Naive thymus-derived CD4-positive, alpha-beta T cell (primary cell): ENCODE results near the gene NDUFAF2. TPM values are rescaled to one million over a fixed set of nuclear protein-coding genes. Genes with fewer than 3 reads are reported as not detected.
A peak's percentile ranks its signal among the peaks of the same experiment; 100 is the strongest.

Source experiments
- ATAC-seq: fragments of 150-1000 bp; cut with Tn5 transposase; 2 replicates; pipeline ENCODE4 v1.10.0; 2021; ENCODE audit warnings: mild to moderate bottlenecking, moderate library complexity
- CTCF ChIA-PET: fragments of 350-600 bp; sonication (Branson Sonifier 250); formaldehyde crosslinking; loops from one replicate; lab custom pipeline; 2021; ENCODE audit warnings: antibody characterized with exemption; lab: Charles Lee
- POLR2A ChIA-PET: fragments of 350-600 bp; sonication (Branson Sonifier 250); formaldehyde crosslinking; loops from one replicate; lab custom pipeline; 2021; ENCODE audit warnings: antibody characterized with exemption, inconsistent platforms; lab: Charles Lee
- DNase-seq, 9 donors: peaks; one replicate each; pipeline versions ENCODE4 v3.0.0 to v3.0.0-alpha.2; 2020 to 2022; ENCODE audit warnings: mixed read lengths in 1 of 9
- H3K27ac ChIP-seq: one replicate; pipeline ENCODE4 v1.7.0; 2013; ENCODE audit warnings: mild to moderate bottlenecking, low read depth, low read length, moderate library complexity
- H3K27me3 ChIP-seq, 2 donors: one replicate each; pipeline ENCODE4 v1.7.0; 2013; ENCODE audit warnings: low read length in 2 of 2, mild to moderate bottlenecking in 2 of 2, moderate library complexity in 2 of 2; ENCODE audit not compliant: control insufficient read depth in 2 of 2, insufficient read depth in 2 of 2
- H3K36me3 ChIP-seq, 3 experiments: 1 replicate in 2 of 3; 2 replicates in 1 of 3; pipeline ENCODE4 v1.7.0; 2013; ENCODE audit warnings: low read length in 3 of 3, mild to moderate bottlenecking in 3 of 3, moderate library complexity in 1 of 3; ENCODE audit not compliant: insufficient read depth in 3 of 3, control insufficient read depth in 2 of 3
- H3K4me1 ChIP-seq, 2 donors: one replicate each; pipeline ENCODE4 v1.7.0; 2013; ENCODE audit warnings: low read length in 2 of 2, mild to moderate bottlenecking in 2 of 2, moderate library complexity in 1 of 2; ENCODE audit not compliant: control insufficient read depth in 2 of 2, insufficient read depth in 2 of 2
- H3K4me3 ChIP-seq: 2 replicates; pipeline ENCODE4 v1.7.0; 2013; ENCODE audit warnings: mild to moderate bottlenecking, low read length
- H3K9me3 ChIP-seq, 3 experiments: 1 replicate in 2 of 3; 2 replicates in 1 of 3; pipeline ENCODE4 v1.7.0; 2013; ENCODE audit warnings: low read length in 3 of 3; ENCODE audit not compliant: control insufficient read depth in 2 of 3
- H3K27ac Mint-ChIP-seq, 9 donors: one replicate each; pipeline ENCODE4 v1.8.0; 2020 to 2022; ENCODE audit warnings: mixed read lengths in 9 of 9, mild to moderate bottlenecking in 8 of 9, moderate library complexity in 5 of 9, inconsistent platforms in 2 of 9
- H3K27me3 Mint-ChIP-seq, 5 donors: one replicate each; pipeline ENCODE4 v1.8.0; 2021 to 2022; ENCODE audit warnings: mixed read lengths in 5 of 5, mild to moderate bottlenecking in 1 of 5
- H3K36me3 Mint-ChIP-seq, 5 donors: one replicate each; pipeline ENCODE4 v1.8.0; 2020 to 2022; ENCODE audit warnings: mixed read lengths in 5 of 5, mild to moderate bottlenecking in 3 of 5, inconsistent platforms in 1 of 5
- H3K4me1 Mint-ChIP-seq, 7 donors: one replicate each; pipeline ENCODE4 v1.8.0; 2020 to 2022; ENCODE audit warnings: mixed read lengths in 7 of 7, mild to moderate bottlenecking in 3 of 7, inconsistent platforms in 1 of 7
- H3K4me3 Mint-ChIP-seq, 10 donors: one replicate each; pipeline ENCODE4 v1.8.0; 2020 to 2022; ENCODE audit warnings: mild to moderate bottlenecking in 10 of 10, mixed read lengths in 10 of 10, moderate library complexity in 6 of 10, inconsistent platforms in 2 of 10
- H3K9me3 Mint-ChIP-seq, 11 donors: one replicate each; pipeline ENCODE4 v1.8.0; 2020 to 2022; ENCODE audit warnings: mixed read lengths in 11 of 11, mild to moderate bottlenecking in 4 of 11, inconsistent platforms in 1 of 11, moderate library complexity in 1 of 11
- intact Hi-C, 2 donors: fragments of 100-400 bp; cut with micrococcal nuclease; formaldehyde crosslinking; loops; one replicate each; pipeline ENCODE4 v1.15.1; 2023
- polyA plus RNA-seq, 2 donors: library from polyadenylated mRNA; unstranded; fragments of 300-500 nt; fragmentation: Illumina TruSeq; gene quantifications; one replicate each; pipeline ENCODE4 v1.2.3, GENCODE V29; 2021
- total RNA-seq, 6 experiments: library from RNA in 5 of 6; stranded (reverse) in 5 of 6; gene quantifications; 1 replicate in 5 of 6; 2 replicates in 1 of 6; pipeline ENCODE4 v1.2.3 and lab custom pipeline; 2021 to 2026

The NDUFAF2 gene, protein sequence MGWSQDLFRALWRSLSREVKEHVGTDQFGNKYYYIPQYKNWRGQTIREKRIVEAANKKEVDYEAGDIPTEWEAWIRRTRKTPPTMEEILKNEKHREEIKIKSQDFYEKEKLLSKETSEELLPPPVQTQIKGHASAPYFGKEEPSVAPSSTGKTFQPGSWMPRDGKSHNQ
- 10 to 100 TPM in 4 of 5 experiments, 1 to 10 TPM in 1; 7.0 to 19.4 (median 11.3) TPM for total RNA-seq
- 10 to 100 TPM; 18.3 to 34.7 TPM for polyA plus RNA-seq
- 7.9 reads per million, percentile 32 among the genes with 10 or more reads in this experiment for total RNA-seq (lab: John Stamatoyannopoulos, UW)

DNA sequence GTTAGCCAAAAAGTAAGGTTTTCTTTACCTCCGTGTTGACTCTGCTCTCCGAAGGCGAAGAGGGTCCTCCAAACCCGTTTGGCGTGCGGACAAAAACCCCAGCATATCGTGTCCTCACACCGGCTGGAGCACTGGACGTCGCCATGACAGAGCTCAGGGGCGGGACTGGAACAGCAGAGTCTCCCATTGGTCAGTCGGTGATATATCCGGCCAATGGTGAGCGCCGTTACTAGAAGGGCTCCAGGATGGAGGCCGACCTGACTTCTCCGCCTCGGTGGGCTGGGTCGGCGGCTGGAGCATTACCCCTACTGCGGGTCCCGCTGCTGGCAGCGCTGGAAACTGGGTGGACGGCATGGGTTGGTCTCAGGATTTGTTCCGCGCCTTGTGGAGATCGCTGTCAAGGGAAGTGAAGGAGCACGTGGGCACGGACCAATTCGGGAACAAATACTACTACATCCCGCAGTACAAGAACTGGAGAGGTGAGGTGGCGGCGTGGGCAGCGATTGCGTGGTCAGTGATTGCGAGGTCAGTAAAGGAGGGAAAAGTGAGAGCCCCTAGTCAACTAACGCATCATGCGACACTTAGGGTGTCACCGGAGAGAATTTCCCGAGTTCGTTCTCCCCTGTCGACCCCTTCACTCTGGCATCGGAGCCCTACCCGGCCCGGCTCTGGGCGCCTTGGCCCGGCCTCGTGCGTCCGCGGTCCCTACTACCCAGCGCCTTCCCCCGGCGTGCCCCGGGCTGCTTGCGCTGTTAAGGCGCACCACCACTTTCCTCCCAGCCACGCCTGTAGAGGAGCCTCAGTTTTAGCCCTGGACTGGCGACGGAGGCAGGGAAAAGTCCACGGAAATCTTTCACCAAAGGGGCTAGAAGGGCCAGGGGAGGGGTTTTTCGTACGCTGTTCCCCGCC is at the start of gene NDUFAF2, which contains the start of gene ERCC8:
NDUFAF2 (plus strand) TSS at position 302 of the 909 bp plus-strand sequence; CDS start at position 353, 51 bp downstream.
ERCC8 (minus strand) TSS at position 167 of the 909 bp plus-strand sequence; CDS start at position 105, 62 bp downstream.
- POLR2A ChIA-PET = interaction anchor here (0.6 to 1.8 kb wide), 4 partner anchors 15 to 1364 kb away, joined by 3 to 9 read pairs (median 3); partner anchors contain the start of gene ZSWIM6
- Histone ChIP-seq H3K4me3 (peak within 1 kb of the TSS; percentile 86), H3K9me3 (no peaks in the 10 kb centered on the region), H3K27ac (peak within 1 kb of the TSS; percentile 69), H3K27me3 (no peaks in the 10 kb centered on the region), H3K4me1 (peaks cover 0 to 6% of the 10 kb centered on the region in 2 donors), H3K36me3 (peaks cover 0 to 6% (median 0%) of the 10 kb centered on the region in 3 experiments)
- ATAC-seq (peak; percentile 99), DNase-seq (peak; percentile 72 to 90 (median 87))
- H3K4me3 Mint-ChIP-seq = no peak within 1 kb of the TSS
- peaks cover 16 to 40% (median 23%) of the 10 kb centered on the region in 7 donors for H3K4me1 Mint-ChIP-seq
- H3K27me3 Mint-ChIP-seq = no peaks in the 10 kb centered on the region
- peak within 1 kb of the TSS in 2 of 9 donors; percentile 87 to 91 for H3K27ac Mint-ChIP-seq
- intact Hi-C loops = loop anchor here (1.0 to 10.0 kb wide), 13 partner anchors 15 to 1460 kb away; partner anchors contain the start of genes DEPDC1B (in 2 of the 2), SMIM15 (in 2 of the 2), DIMT1 (in 1 of the 2) and ELOVL7 (in 1 of the 2)
- CTCF ChIA-PET = interaction anchor here (0.6 to 0.8 kb wide), 4 partner anchors 9 to 1633 kb away, joined by 3 to 4 read pairs (median 4); partner anchors contain the start of gene LRRC70
- peaks cover 0 to 6% (median 5%) of the 10 kb centered on the region in 5 donors for H3K36me3 Mint-ChIP-seq
- no peaks in the 10 kb centered on the region for H3K9me3 Mint-ChIP-seq

DNA sequence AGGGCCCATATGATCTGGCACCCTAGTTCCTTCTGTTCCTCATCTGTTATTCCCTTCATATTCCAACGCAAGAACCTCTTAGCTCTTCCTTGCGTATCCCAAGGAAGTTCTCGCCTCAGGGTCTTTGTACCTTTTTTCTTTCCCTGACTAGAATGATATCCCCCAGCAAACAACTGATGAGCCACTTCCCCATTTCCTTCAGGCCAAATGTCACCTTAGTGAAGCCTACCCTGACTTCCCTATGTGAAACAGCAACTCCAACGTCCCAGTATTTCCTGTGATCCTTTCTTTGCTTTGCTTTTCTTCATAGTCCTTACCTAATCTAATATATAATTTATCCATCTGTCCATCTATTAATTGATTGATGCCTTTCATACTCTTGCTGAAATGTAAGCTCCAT is 48.0 kb upstream of the NDUFAF2 start:
- no peak for ATAC-seq
- Mint-ChIP-seq H3K27ac (no peak overlapping the region), H3K4me3 (no peak overlapping the region), H3K36me3 (peaks cover 5 to 67% (median 46%) of the 10 kb centered on the region in 5 donors), H3K9me3 (peaks cover 0 to 6% (median 0%) of the 10 kb centered on the region in 11 donors), H3K4me1 (no peaks in the 10 kb centered on the region), H3K27me3 (no peaks in the 10 kb centered on the region)
- no peak for DNase-seq
- H3K4me1 ChIP-seq = no peaks in the 10 kb centered on the region
- CTCF ChIA-PET = no interaction called here
- POLR2A ChIA-PET = no interaction called here
- peaks cover 0 to 10% (median 7%) of the 10 kb centered on the region in 3 experiments for H3K36me3 ChIP-seq
- H3K27ac ChIP-seq = no peak overlapping the region
- no peaks in the 10 kb centered on the region for H3K9me3 ChIP-seq
- no peak overlapping the region for H3K4me3 ChIP-seq
- intact Hi-C loops = no loop called here
- no peaks in the 10 kb centered on the region for H3K27me3 ChIP-seq

DNA sequence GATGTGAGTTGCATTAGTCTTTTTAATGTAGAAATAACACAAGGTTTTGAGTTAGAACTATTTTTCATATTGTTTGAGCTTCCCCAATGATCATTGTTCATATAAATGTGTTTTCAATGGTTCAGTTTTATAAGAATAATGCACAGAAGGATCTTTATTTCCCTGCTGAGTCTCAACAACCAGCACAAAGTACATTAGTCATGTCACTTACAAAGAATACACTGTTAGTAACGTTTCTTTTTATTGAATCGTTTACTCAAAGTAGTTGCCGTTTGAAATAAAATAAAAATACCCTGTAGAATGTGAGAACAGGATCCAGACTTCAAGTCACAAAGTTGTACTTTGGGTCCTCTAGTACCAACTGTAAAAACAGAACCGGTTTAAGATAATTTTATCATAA is 41.6 kb upstream of the NDUFAF2 start:
- Mint-ChIP-seq H3K4me1 (peaks cover 0 to 5% (median 0%) of the 10 kb centered on the region in 7 donors), H3K27ac (no peak overlapping the region), H3K4me3 (no peak overlapping the region), H3K27me3 (no peaks in the 10 kb centered on the region), H3K9me3 (no peaks in the 10 kb centered on the region), H3K36me3 (peaks cover 4 to 41% (median 17%) of the 10 kb centered on the region in 5 donors)
- no peak overlapping the region for H3K4me3 ChIP-seq
- H3K9me3 ChIP-seq = no peaks in the 10 kb centered on the region
- H3K27me3 ChIP-seq = no peaks in the 10 kb centered on the region
- intact Hi-C loops = no loop called here
- H3K36me3 ChIP-seq = no peaks in the 10 kb centered on the region
- ChIA-PET POLR2A (no interaction called here), CTCF (no interaction called here)
- DNase-seq (no peak), ATAC-seq (no peak)
- no peaks in the 10 kb centered on the region for H3K4me1 ChIP-seq
- no peak overlapping the region for H3K27ac ChIP-seq

DNA sequence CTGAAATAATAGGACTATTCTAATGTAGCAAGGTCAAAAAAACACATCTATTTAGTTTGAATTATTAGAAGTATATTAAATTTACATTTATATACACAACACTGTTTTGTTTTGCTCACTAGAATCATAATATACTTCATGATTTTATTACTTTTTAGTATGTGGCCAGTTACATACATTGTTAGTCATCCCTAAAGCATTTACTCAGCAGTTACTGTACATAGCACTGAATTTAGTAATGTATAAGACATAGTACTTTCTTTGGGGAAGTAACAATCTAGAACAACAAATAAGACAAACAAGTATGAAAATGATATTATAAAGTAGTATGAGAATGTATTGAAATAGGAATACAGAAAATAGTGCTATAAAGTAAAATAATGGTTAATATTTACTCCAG is 28.4 kb upstream of the NDUFAF2 start:
- peaks cover 0 to 9% (median 0%) of the 10 kb centered on the region in 11 donors for H3K9me3 Mint-ChIP-seq
- POLR2A ChIA-PET = no interaction called here
- no peaks in the 10 kb centered on the region for H3K4me1 Mint-ChIP-seq

DNA sequence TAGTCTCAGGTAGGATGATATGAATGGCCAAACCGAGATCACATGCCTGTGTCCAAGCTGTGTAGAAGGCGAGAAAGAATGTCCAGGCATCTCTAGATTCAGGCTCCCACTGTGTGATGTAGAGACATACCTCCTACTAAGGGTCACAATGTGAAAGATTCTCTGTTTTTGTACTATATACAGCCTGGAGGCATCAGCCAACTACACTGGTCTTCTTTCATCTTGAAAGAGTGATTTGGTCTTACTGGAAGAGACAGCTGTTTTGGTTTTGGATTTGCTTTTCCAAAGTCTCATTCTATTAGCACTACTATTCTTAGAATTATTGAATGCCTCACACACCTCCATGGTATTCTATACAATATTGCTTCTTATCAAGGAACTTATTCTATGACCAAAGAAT is 26.5 kb upstream of the NDUFAF2 start:
- H3K4me1 ChIP-seq = no peaks in the 10 kb centered on the region
- Mint-ChIP-seq H3K4me3 (no peak overlapping the region), H3K4me1 (no peaks in the 10 kb centered on the region), H3K27ac (no peak overlapping the region), H3K9me3 (peaks cover 0 to 7% (median 0%) of the 10 kb centered on the region in 11 donors), H3K36me3 (peaks cover 14 to 68% (median 50%) of the 10 kb centered on the region in 5 donors), H3K27me3 (no peaks in the 10 kb centered on the region)
- H3K4me3 ChIP-seq = no peak overlapping the region
- intact Hi-C loops = no loop called here
- H3K9me3 ChIP-seq = no peaks in the 10 kb centered on the region
- POLR2A ChIA-PET = no interaction called here
- peaks cover 0 to 25% (median 3%) of the 10 kb centered on the region in 3 experiments for H3K36me3 ChIP-seq
- H3K27me3 ChIP-seq = peaks cover 0 to 2% of the 10 kb centered on the region in 2 donors
- no peak overlapping the region for H3K27ac ChIP-seq
- DNase-seq (no peak), ATAC-seq (no peak)
- CTCF ChIA-PET = no interaction called here

More for the DNA sequence above, 28.4 kb upstream of the NDUFAF2 start:
- Mint-ChIP-seq H3K27ac (no peak overlapping the region), H3K27me3 (no peaks in the 10 kb centered on the region), H3K4me3 (no peak overlapping the region), H3K36me3 (peaks cover 19 to 77% (median 58%) of the 10 kb centered on the region in 5 donors)
- DNase-seq (no peak), ATAC-seq (no peak)
- CTCF ChIA-PET = no interaction called here
- H3K4me3 ChIP-seq = no peak overlapping the region
- no peaks in the 10 kb centered on the region for H3K4me1 ChIP-seq
- intact Hi-C loops = no loop called here
- peaks cover 0 to 25% (median 3%) of the 10 kb centered on the region in 3 experiments for H3K36me3 ChIP-seq
- no peaks in the 10 kb centered on the region for H3K9me3 ChIP-seq
- no peak overlapping the region for H3K27ac ChIP-seq
- peaks cover 0 to 2% of the 10 kb centered on the region in 2 donors for H3K27me3 ChIP-seq

DNA sequence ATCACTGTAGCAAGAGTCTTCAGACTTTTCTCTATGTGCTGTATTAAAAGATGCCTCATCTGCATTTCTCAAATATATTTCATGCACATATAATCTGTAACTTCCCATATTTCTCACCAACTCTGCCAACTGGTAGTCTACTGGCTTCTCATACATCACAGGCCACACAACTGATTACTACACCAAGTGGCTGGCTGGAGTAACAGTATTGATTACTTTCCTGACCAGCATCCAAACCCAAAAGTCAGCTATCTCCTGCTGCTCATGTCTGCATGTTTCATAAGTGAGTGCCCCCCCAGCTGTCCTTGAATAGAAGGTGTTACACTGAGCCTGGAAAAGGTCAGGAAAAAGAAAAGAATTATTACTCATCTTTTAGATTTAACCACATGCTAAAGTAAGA is 17.6 kb upstream of the NDUFAF2 start:
- Histone ChIP-seq H3K9me3 (no peaks in the 10 kb centered on the region), H3K27me3 (no peaks in the 10 kb centered on the region), H3K4me1 (no peaks in the 10 kb centered on the region), H3K27ac (no peak overlapping the region), H3K36me3 (peaks cover 0 to 6% (median 0%) of the 10 kb centered on the region in 3 experiments), H3K4me3 (no peak overlapping the region)
- no peak overlapping the region for H3K27ac Mint-ChIP-seq
- CTCF ChIA-PET = no interaction called here
- no peak overlapping the region for H3K4me3 Mint-ChIP-seq
- H3K9me3 Mint-ChIP-seq = no peaks in the 10 kb centered on the region
- intact Hi-C loops = no loop called here
- no peak for DNase-seq
- POLR2A ChIA-PET = no interaction called here
- no peaks in the 10 kb centered on the region for H3K27me3 Mint-ChIP-seq
- H3K4me1 Mint-ChIP-seq = peaks cover 0 to 3% (median 0%) of the 10 kb centered on the region in 7 donors
- H3K36me3 Mint-ChIP-seq = peaks cover 5 to 29% (median 12%) of the 10 kb centered on the region in 5 donors
- no peak for ATAC-seq
